ENCODE measurements around the gene FCSK. TPM values are rescaled to one million over a fixed set of nuclear protein-coding genes. Genes with fewer than 3 reads are reported as not detected.
A peak's percentile ranks its signal among the peaks of the same experiment; 100 is the strongest.

Gene FCSK
- total RNA-seq, 1 donor = 11.9 TPM

- no peaks in the 10 kb centered on the region for H3K27me3 ChIP-seq (ENCODE audit: insufficient read depth, low read length)
- H2AFZ ChIP-seq (ENCODE audit: low read length) = no peak overlapping the region
- peaks cover 75% of the 10 kb centered on the region for H3K36me3 ChIP-seq (ENCODE audit: insufficient read depth, low read length)
- no peak overlapping the region for H3K4me3 ChIP-seq (ENCODE audit: insufficient read depth, low read length)
- peaks cover 10% of the 10 kb centered on the region for H3K4me1 ChIP-seq (ENCODE audit: insufficient read depth, low read length)
- H4K20me1 ChIP-seq (ENCODE audit: insufficient read depth, low read length) = peaks cover 3% of the 10 kb centered on the region
- H3K79me2 ChIP-seq (ENCODE audit: insufficient read depth, low read length) = no peaks in the 10 kb centered on the region
- H3K9me3 ChIP-seq (ENCODE audit: low read depth, low read length) = no peaks in the 10 kb centered on the region
- peak; percentile 21 for DNase-seq (ENCODE audit: insufficient read length, low spot score, missing footprints)
- peak overlapping the region; percentile 53 for H3K27ac ChIP-seq (ENCODE audit: low read depth, low read length)
- TF ChIP-seq CTCF (IDR thresholded peaks at IDR 0.05; ENCODE audit: extremely low read depth, low read depth, low read length) = no peak
- no peak overlapping the region for H3K4me2 ChIP-seq (ENCODE audit: insufficient read depth, low read length)
Measured at GRCh38 chr16:70511833-70512232, 57.4 kb downstream of the FCSK start.

- H3K27ac ChIP-seq (ENCODE audit: low read depth, low read length) = peak overlapping the region; percentile 53
- TF ChIP-seq CTCF (IDR thresholded peaks at IDR 0.05; ENCODE audit: extremely low read depth, low read depth, low read length) = no peak
- peaks cover 3% of the 10 kb centered on the region for H4K20me1 ChIP-seq (ENCODE audit: insufficient read depth, low read length)
- H3K4me2 ChIP-seq (ENCODE audit: insufficient read depth, low read length) = no peak overlapping the region
- peak; percentile 88 for DNase-seq (ENCODE audit: insufficient read length, low spot score, missing footprints)
- H3K9me3 ChIP-seq (ENCODE audit: low read depth, low read length) = no peaks in the 10 kb centered on the region
- H3K79me2 ChIP-seq (ENCODE audit: insufficient read depth, low read length) = no peaks in the 10 kb centered on the region
- no peak overlapping the region for H3K4me3 ChIP-seq (ENCODE audit: insufficient read depth, low read length)
- H2AFZ ChIP-seq (ENCODE audit: low read length) = no peak overlapping the region
- peaks cover 75% of the 10 kb centered on the region for H3K36me3 ChIP-seq (ENCODE audit: insufficient read depth, low read length)
- peaks cover 10% of the 10 kb centered on the region for H3K4me1 ChIP-seq (ENCODE audit: insufficient read depth, low read length)
- H3K27me3 ChIP-seq (ENCODE audit: insufficient read depth, low read length) = no peaks in the 10 kb centered on the region
Measured at GRCh38 chr16:70512456-70512855, 58.1 kb downstream of the FCSK start.

GRCh38 chr16:70520612-70521297 is 66.4 kb downstream of the FCSK start:
- Histone ChIP-seq H3K36me3 (ENCODE audit: insufficient read depth, low read length) (peaks cover 28% of the 10 kb centered on the region), H3K27me3 (ENCODE audit: insufficient read depth, low read length) (no peaks in the 10 kb centered on the region), H3K4me1 (ENCODE audit: insufficient read depth, low read length) (peaks cover 28% of the 10 kb centered on the region), H3K4me3 (ENCODE audit: insufficient read depth, low read length) (no peak overlapping the region), H2AFZ (ENCODE audit: low read length) (no peak overlapping the region), H3K9me3 (ENCODE audit: low read depth, low read length) (no peaks in the 10 kb centered on the region), H3K27ac (ENCODE audit: low read depth, low read length) (peak overlapping the region; percentile 9), H4K20me1 (ENCODE audit: insufficient read depth, low read length) (peaks cover 11% of the 10 kb centered on the region), H3K4me2 (ENCODE audit: insufficient read depth, low read length) (peak overlapping the region; percentile 62), H3K79me2 (ENCODE audit: insufficient read depth, low read length) (peaks cover 51% of the 10 kb centered on the region)
- no peak for TF ChIP-seq CTCF (IDR thresholded peaks at IDR 0.05; ENCODE audit: extremely low read depth, low read depth, low read length)
- peak; percentile 82 for DNase-seq (ENCODE audit: insufficient read length, low spot score, missing footprints)

GRCh38 chr16:70522216-70523075 is 68.1 kb downstream of the FCSK start:
- H3K9me3 ChIP-seq (ENCODE audit: low read depth, low read length) = no peaks in the 10 kb centered on the region
- DNase-seq (ENCODE audit: insufficient read length, low spot score, missing footprints) = peak; percentile 65
- H3K4me2 ChIP-seq (ENCODE audit: insufficient read depth, low read length) = peak overlapping the region; percentile 94
- H3K27me3 ChIP-seq (ENCODE audit: insufficient read depth, low read length) = no peaks in the 10 kb centered on the region
- H2AFZ ChIP-seq (ENCODE audit: low read length) = peak overlapping the region; percentile 98
- H4K20me1 ChIP-seq (ENCODE audit: insufficient read depth, low read length) = peaks cover 24% of the 10 kb centered on the region
- H3K36me3 ChIP-seq (ENCODE audit: insufficient read depth, low read length) = peaks cover 24% of the 10 kb centered on the region
- H3K79me2 ChIP-seq (ENCODE audit: insufficient read depth, low read length) = peaks cover 68% of the 10 kb centered on the region
- peaks cover 43% of the 10 kb centered on the region for H3K4me1 ChIP-seq (ENCODE audit: insufficient read depth, low read length)
- peak overlapping the region; percentile 97 for H3K4me3 ChIP-seq (ENCODE audit: insufficient read depth, low read length)
- H3K27ac ChIP-seq (ENCODE audit: low read depth, low read length) = peak overlapping the region; percentile 88
- TF ChIP-seq CTCF (IDR thresholded peaks at IDR 0.05; ENCODE audit: extremely low read depth, low read depth, low read length) = no peak
